Measurements from ENCODE around the gene GDF15.

Gene GDF15

DNA sequence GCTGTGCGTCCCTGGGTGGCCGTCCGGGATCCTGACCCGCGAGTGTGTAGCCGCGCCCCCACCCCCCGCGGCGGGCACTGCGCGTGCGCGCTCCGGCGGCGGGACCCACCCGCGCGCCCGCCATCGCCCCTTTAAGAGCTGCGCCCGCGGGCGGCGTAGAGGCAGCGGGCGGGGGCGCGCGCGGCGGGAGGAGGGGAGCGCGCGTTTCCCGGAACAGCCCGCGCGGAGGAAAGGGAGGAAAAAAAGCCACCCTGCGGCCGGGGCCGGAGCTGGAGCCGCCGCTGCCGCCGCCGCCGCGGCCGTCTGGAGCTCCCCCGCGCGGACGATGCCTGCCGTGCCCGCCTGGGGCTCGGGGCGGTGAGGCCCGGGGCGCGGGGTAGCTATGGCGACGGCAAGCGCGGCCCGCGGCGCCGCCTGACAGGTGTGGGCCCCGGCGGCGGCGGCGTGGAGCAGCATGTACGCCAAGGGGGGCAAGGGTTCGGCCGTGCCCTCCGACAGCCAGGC is 33.3 kb downstream of the GDF15 start, which contains the start of gene SSBP4:
SSBP4 (plus strand) TSS at position 204 of the 504 bp plus-strand sequence; CDS start at position 455, 251 bp downstream.
- DNase-seq (ENCODE audit: low read depth), result no peak

DNA sequence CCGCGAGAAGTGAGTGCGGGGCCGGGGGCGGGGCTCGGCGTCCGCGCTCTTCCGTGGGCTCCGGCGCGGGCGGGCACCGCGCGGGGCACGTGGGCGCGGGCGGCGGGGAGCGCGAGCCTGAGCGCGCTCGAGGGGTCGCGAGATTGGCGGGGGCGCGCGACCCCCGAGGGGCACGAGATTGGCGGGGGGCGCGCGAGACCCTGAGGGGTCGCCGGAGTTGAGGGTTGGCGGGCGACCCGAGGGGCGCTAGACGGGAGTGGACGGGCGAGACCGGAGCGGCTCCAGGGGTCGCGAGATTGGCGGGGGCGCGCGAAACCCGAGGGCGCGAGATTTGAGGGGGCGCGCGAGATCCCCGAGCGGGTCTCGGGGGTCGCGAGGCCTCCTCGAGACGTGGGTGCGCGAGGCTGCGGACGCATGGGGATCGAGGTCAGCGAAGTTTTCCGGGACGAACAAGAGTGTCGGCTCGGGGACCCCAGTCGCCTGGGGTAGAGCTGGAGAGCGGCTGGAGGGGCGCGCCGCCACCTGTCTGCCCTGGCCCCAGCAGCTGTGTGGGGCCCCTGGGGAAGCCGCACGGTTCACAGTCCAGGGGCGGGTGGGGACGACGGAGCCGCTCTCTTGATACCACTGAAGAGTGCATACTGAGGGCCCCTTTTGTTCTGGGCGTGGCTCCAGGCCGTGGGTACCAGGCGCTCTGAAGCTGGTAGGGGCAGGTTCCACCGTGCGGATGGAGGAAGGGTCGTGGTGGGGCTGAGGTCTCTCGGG is 33.9 kb downstream of the GDF15 start:
- no peak for DNase-seq (ENCODE audit: low read depth)

DNA sequence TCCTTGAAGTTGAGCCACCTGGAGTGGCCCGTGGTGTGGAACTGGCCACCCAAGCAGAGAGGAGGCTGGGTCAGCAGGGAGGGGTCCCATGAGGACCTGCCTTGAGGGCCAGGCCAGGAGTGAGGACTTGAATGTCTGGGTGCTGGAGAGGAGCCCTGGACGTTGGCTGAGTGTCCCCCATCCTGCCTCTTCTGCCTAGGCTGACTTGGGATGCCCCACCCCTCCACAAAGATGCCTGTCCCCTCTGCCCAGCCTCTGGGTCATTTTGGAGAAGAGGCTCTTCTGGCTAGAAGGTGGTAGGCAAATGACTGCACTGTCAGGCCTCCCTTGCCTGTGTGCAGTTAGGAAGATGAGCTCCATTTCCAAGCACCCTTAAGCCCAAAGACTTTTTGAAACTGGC is 35.0 kb downstream of the GDF15 start:
- DNase-seq (ENCODE audit: low read depth), result no peak

DNA sequence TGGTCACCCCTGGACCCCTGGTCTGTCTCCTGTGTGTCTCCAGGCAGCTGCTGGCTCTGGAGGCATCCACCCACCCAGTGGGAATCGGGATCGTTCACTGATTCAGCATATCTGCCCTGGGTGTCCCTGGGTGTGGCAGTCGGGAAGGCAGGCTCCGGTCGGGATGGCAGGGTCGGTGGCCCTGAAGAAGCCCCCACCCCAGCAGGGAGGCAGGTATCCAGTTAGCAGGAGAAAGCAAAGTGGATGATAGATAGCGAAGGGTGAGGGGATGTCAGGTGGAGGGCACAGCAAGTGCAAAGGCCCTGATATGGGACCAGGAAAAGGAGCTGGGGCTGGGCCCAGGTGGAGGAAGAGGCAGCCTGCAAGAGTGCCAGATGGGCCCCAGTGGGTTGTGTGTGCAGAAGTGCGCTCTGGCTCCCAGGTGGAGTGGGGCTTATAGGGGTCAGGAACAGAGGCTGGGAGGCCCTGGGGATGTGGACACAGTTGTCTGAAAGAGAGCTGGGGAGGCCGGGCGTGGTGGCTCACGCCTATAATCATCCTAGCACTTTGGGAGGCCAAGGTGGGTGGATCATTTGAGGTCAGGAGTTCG is 35.5 kb downstream of the GDF15 start:
- DNase-seq (ENCODE audit: low read depth), result no peak

DNA sequence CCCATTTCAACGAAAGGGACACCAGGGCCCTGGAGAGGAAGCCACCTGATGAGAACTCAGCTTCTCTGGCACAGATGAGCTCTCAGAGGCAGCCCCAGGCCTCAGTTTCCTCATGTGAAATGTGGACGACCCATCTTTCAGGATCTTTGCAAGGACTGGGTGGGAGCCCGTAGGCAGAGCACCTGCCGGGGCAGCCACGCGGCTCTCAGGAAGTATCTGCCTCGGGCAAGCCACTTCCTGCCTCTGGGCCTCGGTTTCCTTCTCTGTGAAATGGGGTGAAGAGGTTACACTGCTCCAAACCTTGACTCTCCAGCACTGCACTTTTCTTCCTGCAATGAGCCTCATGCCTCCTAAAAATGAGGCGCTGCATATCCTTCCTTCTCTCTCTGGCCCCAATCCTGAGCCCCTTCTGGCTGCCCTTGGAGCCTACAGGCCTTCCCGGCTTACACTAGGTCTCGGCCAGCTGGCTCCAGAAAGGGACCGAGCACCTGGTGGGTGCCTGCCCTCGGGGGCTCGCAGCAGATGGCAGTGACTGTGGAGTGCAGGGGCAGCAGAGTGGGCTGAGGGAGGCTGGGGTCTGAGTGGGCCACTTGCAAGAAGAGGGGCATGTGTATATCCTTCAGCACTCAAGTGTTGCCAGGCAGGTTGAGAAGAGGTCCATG is 36.7 kb downstream of the GDF15 start:
- DNase-seq (ENCODE audit: low read depth), result no peak

DNA sequence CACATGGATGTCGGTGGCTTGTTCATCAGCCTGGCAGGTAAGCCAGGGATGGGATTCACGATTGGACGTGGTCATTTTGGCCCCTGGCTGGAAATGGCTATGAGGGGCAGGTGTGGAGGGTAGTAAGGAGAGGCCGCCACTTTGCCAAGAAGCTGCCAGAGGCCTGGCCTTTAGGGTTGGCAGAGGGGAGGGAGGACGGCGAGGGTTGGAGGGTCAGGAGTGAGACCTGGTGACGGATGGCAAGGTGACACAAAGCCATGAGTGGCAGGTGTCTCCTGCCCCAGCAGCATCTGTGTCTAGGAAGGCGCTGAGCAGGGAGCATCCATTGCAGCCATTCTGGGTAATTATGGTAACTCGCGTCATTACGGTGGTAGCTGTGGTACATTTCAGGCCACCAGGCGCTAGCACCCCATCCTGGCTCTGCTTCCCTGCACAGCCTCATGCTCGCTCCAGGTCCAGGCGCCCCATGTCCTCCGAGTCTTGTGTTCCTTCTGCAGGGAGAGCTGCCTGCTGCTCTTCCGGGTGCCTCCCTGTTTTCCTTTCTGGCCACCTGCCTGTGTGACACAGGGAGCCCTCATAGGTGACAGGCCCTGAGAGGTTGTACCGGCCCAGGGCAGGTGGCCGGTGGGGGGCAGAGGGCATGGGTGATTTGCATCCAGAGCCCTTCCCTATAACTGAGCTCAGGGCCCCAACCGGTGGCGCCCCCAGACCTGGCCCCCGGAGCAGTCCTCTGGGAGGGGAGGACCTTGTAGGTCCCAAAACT is 37.5 kb downstream of the GDF15 start:
- DNase-seq (ENCODE audit: low read depth), result no peak

DNA sequence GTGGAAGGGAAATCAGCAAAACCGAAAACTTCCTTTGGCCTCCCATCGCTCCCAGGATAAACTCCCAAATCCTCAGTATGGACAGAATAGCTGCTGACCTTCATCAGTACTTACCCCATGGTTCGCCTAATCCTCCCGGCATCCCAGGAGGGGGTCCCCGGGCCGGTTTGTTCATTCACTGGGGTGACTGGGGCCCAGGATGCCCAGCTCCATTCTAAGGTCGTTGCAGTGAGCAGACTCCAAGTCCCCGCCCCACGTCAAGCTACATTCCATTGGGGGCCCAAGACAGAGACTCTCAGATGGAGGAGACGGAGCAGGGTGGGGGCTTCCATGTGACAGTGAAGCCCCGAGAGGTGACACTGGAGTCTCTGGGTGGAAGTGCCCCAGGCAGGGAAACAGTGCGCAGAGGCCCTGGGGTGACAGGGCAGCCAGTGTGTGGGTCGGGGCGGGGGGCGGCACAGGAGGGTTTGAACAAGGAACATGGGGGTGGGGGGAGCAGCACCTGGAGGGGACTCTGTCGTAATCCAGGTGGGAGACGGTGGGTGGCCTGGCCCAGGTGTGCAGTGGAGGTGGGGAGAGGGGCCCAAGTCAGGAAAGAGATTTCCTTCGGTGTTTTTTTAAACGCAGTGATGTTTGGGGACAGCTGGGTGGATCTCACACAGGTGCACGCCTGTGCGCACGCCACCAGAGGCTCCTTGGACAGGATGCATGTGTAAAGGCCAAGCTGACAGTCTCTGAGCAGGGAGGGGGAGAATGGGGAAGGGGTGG is 38.3 kb downstream of the GDF15 start:
- no peak for DNase-seq (ENCODE audit: low read depth)

DNA sequence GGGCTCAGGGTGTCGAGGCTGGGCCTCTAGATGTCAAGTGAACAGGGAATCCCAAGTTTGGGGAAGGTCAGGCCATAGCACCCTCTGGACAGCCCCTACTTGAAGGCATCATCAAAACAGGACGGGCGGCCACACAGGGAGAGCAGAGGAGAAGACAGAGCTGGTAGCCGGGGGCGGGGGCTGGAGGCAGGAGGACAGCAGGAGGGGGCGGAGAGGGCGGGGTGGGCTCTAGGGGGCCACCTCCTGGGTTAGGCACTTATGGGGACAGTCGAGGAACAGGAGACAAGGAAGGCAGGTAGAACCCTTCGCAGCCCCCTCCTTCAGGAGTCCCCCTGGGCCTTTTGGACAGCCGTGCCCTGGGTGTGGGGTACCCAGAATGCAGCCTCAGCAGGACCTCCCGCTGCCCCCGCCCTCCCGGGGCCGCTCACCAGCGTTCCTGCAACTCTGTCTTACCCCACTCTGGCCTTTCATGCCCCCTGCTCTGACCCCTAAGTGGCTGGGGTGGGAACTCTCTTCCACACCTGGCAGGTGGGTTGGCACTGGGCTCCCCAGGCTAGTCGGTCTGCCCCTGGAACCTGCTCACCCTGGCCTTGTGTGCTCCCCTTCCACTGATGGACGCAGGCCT is 39.0 kb downstream of the GDF15 start:
- DNase-seq (ENCODE audit: low read depth), result no peak

DNA sequence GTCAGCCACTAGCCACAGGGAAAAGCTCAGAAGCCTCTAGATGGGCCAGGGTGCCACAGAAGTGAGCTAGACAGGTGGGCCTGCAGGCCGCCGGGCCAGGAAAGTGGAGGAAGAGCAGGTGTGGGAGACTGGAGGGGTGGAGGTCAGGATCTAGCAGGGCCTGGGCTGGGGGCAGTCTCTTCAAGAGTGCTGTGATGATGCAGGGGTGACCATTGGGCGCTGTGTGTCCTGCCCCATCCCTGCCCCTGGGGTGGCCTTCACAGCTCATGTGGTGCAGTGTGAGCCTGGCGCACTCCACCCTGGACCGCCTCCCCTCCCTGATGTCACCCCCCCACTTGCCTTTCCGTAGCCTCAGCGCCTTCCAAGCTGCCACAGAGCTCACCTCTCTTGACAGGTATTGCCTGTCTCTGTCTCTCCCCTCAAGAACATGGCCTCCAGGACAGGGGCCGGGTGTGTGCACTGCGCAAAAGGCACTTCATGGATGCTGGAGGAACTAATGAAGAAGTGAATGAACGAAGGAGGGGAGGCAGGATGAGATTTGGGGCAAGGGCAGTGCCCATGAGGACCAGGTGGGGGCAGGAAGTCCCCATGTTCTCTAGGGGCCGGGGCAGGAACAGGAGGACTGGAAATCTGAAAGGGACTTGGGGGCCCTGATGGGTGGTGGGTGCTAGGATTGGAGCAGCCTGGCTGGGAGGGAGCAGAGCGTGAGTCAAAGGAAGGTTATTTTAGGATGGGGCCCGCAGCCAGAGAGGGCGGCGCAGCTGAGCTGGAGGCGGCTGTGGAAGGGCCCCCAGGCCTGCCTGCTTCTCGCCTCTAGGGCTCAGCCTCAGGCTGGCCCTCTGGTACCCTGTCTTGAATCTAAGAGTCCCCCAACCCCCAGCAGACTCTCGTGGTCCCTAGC is 39.8 kb downstream of the GDF15 start:
- DNase-seq (ENCODE audit: low read depth), result no peak

DNA sequence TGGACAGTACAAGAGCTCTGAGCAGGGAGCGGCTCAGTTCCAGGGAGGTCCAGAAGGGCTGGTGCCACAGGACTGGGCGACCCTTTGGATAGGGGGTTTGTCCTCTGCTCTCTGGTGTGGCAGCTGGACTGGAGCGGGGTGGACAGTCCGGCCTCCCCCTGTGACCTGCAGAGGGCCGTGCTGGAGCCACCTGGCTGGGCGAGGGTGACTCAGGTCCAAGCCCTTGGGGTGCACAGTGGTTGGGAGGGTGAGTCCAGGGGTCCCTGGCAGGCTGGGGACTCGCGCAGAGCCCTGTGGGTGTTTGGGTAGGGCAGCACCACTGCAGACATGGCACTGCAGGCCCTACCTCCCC is 40.4 kb downstream of the GDF15 start:
- no peak for DNase-seq (ENCODE audit: low read depth)

DNA sequence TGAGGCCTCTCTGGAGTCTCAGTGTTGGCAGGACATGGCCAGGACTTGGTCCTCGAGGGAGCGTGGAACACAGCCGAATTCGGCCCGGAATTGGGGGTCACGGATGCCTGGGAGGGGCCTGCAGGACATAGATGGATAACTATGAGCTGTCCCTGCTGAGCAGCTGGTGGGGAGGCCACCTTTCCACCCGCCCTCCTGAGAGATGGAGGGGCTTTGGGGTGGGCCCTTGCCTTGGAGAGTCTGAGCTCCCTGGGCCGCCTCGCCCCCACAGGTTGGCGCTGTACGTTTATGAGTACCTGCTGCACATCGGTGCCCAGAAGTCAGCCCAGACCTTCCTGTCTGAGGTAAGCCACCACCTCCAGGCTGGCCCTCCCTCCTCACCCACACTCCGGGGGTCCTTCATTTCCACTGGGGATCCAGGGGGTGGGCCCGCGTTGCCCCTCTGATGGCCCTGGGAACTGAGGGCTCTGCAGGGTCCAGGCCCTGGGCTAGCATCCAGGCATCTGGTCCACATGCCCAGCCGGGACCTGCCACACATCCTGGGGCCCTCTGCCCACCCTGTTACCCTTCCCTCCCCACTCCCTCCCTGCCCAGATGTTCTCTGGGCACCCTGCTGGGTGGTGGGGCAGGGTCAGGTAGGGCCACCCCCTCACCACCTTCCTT is 41.3 kb downstream of the GDF15 start:
- no peak for DNase-seq (ENCODE audit: low read depth)

DNA sequence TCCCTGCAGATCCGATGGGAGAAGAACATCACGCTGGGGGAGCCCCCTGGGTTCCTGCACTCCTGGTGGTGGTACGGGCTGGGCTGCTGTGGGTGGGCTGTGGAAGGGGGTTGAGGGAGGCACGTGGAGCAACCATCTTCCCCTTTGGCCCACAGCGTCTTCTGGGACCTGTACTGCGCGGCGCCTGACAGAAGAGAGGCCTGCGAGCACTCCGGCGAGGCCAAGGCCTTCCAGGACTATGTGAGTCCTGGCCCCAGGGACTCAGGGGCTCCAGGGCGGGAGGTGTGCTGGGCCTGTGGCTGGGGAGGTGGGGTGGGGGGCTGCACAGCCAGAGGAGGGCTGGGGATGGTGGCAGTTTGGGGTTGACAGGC is 41.8 kb downstream of the GDF15 start:
- DNase-seq (ENCODE audit: low read depth), result no peak

DNA sequence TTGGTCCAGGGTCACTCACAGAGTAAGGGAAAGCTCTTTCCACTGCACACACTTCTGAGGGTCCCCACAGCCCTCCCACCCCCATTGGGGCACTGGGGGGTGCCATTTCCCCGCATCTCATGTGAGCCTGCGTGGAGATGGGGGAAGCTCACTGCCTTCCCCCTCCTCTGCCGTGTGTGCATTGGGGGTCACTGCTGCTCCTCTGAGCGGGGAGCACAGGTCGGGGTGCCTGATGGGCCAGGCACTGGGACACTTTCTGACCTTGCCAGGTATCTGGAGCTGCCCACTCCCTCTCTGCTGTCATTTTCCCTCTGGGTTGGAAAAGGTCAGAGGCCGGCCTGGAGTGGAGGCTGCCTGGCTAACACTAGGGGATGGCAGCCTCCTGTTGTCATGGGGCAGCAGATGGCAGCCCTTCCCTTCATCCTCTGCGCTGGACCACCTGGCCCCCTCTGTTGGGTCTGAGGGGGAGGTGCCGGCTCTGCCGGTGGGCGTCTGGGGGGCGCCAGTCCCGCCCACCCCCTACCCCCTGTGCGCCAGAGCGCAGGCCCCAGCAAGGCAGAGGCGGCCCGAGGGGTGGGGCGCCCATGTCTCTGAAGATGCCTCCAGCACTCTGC is 42.3 kb downstream of the GDF15 start:
- DNase-seq (ENCODE audit: low read depth), result no peak

DNA sequence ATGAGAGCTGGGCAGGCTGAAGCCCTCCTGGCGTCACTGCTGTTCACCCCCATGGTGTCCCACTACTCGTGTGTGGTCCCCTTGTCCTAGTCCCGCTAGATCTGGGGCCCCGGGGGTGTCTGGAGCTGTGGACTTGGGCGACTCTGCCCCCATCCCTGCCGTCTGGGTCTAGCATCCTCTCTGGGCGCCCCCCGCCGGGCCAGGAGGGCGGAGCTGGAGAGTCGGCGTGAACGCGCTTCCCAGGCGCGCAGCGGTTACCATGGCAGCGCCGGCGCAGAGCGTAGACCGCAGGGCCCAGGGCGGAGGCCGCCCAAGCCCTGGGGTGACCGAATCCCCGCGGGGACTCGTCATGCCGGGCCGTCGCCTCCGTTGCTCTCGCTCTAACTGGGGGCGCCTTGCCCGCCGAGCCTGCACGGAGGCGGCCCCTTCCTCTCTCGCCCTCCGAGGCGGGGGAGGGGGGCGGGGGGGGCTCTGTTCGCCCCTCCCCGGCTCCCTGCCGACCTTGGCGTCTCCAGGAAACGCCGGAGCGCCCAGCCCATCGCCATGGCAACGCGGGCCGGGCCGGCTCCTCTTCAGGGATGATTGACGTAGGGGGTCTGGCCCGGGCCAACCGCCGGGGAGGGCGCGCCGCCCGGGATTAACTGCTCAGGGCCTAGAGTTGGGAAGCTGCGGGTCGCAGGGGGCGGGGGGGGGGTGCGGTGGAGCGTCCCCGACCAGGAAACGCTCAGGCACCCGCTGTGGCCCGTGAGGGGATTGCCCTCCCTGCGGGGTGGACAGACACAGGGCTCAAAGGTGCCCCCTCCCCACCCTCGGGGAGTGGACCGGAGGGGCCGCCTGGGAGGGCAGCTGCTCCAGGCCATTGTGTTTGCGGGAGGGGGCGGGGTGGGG is 43.1 kb downstream of the GDF15 start:
- DNase-seq (ENCODE audit: low read depth), result peak; percentile 65

DNA sequence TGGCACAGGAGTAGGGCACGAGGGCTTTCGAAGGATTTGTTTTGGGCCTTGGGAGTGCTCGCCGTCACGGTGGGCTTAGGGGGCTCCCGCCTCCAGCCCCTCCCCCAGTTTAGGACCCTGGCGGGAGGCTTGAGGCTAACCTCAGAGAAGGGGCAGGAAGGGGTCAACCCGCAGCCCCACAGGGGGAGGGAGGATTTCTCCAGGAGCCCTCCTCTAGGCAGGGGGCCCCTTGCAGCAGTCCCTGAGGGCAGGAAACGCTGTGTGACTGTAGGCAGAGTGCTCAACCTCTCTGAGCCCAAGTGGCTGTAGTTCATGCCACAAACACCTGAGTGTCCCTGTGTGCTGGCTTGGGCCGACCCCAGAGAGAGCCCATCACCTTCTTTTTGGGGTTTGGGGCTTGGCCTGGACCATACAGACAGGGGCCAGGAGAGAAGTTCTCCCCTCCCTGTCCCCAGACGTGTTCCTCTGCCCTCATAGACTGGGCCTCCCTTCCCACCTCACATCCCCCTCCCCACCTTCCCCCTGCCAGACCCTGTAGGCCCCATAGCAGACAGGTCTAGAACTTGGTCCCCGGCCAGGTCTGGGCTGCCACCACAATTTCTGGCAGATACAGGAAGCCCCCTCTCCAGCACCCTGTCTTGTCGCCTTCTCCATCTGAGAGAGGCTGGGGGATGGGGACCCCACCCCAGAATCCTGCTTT is 43.9 kb downstream of the GDF15 start:
- no peak for DNase-seq (ENCODE audit: low read depth)

DNA sequence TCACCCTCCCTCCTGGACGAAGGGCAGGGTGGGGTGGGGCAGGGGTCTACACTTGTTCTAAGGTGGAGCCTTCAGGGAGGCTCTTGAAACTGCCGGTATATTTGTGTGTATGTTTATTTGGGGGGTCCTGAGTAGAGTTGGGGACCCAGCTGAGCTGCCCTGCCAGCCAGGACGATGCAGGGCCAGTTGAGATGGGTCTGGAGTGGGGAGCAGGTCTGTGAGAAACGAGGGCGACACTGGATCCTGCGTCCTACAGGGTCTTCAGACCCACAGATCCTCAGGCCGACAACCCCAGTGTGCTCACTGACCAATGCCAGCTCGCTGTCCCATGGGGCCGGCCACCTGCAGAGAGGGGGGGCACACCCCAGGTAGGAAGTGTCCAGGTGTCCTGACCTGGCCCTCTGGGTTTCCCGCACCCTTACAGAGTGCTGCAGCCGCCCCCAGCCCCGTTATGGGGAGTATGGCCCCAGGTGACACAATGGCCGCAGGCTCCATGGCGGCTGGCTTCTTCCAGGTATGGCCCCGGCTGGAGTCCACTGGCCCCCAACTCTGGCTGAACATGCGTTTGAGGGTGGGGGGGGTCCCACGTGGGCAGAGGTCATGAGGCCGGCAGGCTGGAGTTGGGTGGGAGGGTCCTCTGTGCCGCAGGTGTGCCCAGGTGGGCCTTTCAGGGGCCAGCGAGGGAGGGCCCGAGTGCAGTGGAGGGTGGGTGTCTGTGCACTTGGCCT is 44.6 kb downstream of the GDF15 start:
- DNase-seq (ENCODE audit: low read depth), result no peak
